GM15510 (cell line): ENCODE measurements around the gene L3MBTL4.

ENCODE experiments used
- POLR2A ChIP-seq: IDR thresholded peaks from 3 replicates; pipeline ENCODE4 v1.6.1; 2011; ENCODE audit warnings: borderline replicate concordance; ENCODE audit not compliant: insufficient read length; ENCODE audit errors: extremely low read depth

The L3MBTL4 gene

DNA sequence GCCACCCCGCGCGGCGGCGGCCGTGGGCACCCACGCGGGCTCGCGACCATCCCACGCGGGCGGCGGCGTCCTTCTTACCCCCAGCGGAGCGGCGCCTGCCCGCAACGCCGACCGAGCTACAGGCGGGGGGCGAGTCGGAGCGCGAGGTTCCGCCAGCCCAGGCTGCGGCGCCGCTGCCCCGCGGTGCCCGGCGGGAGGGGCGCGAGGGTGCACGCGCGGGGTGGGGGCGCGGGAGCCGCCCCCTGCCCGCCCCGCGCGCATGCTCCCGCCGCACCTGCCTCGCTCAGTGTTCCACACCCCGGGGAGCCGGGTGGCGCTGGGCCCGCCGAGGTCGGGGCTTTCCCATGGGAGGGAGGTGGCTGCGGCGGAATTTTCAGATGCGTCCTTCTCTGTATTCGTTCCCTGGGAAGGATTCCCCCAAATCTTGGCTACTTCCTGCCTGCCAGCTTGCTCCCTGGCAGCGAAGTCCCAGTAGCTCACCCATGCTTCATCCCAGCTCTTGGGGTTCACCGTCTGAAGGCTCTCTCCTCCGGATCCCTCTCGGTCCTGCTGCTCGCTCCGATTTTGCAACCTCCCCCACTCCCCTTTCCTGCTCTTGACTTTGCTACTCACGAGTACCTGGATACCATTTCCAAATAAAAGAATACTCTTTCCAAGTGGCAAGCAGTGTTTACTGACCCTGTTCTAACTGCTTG lies at the start of gene L3MBTL4:
Gene L3MBTL4, minus strand, starts transcription at position 189 of the 695 bp plus-strand sequence. CDS start 103,286 bp downstream, outside the sequence.
- peak; percentile 40 for TF ChIP-seq POLR2A

DNA sequence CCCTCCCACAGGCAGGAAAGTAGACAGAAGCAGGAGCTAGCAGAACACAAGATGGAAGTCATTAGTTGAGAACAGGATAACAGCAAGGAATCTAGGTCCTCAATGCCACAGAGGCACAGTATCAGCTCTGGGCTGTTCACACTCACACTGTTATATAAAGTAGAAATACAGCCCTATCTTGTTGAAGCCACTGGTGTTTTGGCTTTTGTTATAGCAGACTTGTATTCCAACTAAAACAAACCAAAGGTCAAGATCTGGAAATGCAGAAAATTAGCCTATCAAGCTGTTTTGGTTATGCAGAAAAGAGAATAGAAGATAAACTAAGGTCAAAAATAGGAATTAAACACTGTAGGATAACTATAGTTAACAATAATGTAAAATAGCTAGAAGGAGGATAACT lies 37.5 kb upstream of the L3MBTL4 start:
- TF ChIP-seq POLR2A, result no peak

DNA sequence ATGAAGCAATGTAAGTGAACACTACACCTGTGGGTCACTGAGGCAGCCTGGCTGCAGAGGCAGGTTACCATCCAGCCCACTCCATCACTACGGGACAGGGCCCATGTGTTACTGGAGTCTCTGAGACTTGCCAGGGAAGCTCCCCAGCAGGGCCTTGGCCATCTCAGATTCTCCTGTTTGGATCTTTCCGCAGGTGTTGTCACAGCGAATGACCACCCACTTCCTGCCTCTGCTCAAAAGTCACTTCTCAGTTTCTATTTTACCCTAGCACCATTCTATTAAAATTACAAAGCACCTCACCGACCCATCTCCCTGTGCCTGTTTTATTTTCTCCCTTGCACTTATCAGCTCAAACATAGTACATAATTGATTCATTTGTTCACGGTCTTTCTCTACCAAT lies 34.5 kb upstream of the L3MBTL4 start:
- no peak for TF ChIP-seq POLR2A

DNA sequence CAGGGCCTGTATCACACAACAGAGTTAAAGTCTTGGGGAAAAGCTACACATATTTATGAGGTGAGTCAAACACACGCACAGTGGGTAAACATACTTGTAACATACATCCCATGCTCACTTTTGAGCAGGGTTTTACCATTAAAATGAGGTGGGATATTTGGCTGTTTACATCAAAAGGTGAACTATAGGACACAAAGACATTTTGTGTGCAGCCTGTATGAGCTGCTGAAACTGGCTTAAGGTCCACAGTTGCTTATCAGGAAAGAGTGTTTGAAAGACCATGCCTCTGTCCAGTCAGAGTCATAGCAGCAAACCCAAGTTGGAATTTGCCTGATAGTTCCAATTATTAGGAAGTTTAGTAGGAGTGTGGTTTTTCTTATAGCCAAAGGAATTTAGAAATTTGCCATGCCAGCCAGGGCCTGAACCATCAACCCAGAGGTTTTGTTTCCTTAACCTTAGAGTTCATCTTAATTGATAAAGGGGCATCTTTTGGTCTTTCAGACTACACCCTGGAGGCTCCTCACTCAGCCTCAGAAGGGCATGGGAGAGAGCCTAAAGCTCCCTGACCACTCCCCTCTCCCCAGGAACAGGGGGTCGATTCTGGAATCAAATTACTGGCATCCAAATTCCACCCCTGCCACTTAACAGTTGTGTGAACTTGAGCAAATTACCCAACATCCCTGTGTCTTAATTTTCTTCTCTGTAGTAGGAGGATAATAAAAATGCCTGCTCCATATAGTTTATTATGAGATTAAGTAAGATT lies 29.9 kb upstream of the L3MBTL4 start:
- TF ChIP-seq POLR2A, result no peak

DNA sequence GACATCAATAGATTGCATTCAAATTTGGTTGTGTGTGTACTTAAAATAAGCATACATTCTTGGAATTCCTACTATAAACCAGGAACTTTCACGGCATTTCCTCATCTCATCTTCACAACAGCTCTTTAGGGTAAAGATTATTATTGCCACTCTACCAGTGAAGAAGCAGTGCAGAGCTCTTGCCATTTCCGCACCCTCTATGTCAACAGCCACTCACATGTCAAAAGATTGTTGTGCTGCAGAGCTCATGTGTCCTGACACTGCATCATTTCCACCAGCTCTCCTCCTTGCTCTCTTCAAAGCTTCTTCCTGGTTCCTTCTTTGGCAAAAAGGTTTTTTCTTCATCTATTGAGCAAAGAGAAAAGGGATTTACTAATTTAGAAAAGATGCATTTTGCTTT lies 26.5 kb upstream of the L3MBTL4 start:
- TF ChIP-seq POLR2A, result no peak

DNA sequence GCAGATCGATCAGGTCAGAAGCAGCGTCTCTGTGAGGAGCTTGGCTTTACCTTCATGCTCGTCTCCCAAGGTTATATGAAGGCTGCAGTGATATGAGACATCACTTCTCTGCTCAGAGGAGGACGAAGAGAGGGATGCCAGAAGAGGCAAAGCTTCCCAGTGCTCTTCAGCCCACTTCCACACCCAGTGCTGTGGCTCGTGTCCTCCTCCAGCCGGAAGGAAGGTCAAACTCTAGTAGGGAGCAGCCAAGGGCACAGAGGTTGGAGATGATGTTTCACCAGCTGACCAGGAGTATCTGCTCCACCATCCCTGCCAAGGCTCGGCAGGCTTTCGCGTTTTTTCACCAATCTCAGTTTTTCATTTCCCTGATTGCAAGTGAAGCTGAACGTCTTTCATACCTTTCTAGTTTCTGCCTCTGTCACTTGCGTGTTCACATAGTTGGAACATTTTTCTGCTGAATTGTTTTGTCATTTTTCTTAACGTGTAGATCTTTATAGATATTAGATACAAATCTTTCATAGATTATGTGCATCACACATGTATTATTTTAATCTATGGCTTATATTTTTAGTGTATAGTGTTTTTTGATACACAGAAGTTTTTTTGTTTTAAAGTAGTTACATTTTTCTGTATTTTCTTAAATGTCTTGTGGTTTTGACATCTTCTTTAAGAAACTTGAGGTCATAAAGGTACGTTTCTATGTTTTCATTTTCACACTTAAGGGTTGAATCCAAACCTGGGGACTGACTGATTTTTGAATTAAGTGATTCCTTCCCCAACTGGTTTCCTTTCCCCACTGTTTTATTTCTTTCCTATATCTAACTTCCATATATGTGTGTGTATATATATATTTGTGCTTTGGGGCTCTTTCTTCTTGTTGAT lies 23.5 kb upstream of the L3MBTL4 start:
- no peak for TF ChIP-seq POLR2A

DNA sequence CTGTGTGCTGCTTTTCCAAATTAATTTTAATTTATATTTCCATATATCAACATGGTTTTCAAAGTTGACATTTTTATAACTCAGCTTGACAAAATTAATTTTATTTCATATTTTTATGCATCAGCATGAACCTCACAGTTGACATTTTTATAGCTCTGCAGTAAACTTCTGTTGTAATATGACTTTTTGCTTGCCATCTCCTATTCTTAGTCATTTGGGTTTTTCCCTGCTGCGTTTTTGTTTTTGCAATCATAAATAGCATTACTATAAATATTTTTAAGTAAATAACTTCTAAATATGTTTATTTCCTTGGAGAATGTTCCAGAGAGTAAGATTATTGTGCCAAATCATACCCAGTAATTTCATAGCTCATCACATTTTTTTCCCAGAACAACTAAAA lies 21.0 kb upstream of the L3MBTL4 start:
- TF ChIP-seq POLR2A, result no peak

DNA sequence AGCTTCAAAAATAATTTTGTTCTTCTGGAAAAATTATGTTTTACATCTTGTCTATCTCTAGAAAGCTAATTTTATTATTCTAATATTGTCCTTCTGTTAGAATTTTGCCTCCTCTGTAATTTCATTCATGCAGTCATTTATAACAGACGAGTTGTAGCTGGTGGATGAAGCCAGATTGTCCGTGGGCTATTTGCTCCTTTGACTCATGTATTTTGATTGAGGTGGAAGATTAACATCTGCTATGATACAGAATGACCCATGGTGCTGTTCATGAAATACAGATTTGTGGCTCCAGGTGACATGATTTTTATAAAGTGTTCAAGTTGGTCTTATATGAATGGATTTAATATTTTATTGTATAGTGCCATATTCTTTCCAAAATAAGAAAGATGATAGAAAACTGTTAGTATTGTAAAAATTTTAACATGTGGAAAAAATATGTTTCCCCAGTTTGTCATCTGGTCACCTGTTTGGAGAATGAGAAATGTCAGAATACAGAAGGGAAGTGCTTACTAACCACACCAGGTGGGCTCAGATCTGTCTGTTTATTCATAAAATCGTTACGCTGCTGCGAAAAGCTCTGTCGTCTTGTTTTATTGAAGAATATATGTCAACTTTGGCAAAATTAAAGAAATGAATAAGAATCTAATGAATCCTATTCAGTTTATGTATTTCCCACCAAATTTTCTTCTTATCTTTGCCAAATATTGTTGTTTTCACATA lies 20.4 kb upstream of the L3MBTL4 start:
- TF ChIP-seq POLR2A, result no peak

DNA sequence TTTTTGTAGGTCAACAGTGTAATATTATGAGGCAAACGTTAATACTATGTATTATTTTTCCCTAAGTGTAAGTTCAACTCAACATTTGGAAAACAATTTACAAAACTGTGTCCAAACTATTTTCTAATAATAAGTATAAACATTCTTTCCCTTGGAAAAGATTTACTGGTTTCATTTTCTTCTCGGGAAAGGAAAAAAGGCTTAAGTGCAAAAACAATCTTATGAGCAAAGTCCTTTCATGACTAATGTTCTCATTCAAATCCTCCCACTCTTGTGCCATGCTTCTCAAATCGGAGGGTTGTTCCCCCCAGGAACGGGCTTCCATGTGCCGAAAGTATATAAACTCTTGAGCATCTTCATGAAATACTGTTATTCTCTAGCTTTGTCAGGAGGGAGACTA lies 19.8 kb upstream of the L3MBTL4 start:
- no peak for TF ChIP-seq POLR2A

DNA sequence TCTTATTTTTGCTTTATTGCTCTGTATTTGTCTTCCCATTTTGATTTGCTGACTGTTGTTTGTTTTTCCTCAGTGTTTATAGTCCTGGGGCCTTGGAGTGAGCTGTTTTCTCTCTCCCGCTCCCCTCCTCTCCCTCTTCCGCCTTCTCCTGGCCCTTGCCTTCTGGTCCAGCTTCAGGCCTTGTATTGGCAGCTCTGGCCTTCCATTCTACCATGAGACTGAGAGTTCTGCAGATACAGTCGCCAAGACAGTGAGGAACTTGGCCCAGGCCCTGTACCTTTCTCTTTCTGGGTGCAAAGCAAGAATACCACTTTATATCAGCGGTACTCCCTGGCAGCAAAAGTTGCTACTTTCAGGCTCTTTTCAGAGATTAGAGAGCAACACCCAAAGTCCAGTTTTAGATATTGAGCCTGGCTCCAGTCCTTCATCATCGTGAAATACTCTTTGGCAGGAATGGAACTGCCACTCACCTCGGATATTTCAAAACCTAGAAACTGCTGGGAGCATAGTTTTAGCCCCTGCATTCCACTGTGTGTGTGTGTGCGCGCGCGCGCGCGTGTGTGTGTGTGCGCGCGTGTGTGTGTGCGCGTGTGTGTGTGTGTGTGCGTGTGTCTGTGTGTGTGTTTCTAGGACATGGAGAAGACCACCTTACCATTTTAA lies 17.1 kb upstream of the L3MBTL4 start:
- TF ChIP-seq POLR2A, result no peak

DNA sequence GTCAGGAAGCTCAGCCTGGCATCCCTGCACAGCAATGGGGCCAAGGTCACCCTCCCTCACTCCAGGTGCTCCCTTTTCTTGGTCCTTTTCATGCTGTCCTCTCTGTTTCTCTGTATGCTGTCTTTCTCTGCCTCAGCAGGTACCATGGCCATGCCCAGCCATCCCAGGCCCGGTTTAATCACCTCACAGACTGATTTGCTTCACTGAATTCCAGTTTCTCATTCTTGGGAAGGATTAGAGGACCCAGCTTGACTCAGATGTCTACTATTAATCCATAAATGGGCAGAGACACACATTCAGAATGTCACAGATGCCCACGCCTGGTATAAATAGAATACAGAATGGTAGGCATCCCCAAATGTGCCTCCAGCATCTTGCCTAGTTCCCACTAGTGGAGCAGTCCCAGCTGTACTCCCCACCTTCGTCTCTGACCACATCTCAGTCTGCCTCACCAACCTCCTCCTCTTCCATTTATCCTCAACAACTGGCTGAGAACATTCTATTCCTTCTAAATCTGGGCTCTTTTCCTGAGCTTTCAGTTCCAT lies 14.2 kb upstream of the L3MBTL4 start:
- TF ChIP-seq POLR2A, result no peak

DNA sequence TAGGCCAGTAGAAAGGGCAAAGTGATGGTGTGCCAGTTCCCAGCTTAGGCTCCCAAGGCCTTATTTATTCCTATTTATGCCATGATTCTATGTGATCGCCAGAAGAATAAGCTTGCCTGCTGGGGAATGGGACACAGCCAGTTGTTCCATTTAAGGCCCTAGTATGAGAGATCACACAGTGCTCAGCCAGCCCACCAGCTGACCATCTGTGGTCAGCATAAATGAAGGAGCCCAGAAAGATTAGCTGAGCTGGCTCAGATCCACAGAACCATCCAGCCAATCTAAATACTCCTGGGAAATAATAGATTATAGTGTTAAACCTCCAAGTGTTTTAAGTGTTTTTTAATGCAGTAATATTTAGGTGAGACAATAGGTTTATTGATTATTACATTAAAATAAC lies 12.6 kb upstream of the L3MBTL4 start:
- TF ChIP-seq POLR2A, result no peak

DNA sequence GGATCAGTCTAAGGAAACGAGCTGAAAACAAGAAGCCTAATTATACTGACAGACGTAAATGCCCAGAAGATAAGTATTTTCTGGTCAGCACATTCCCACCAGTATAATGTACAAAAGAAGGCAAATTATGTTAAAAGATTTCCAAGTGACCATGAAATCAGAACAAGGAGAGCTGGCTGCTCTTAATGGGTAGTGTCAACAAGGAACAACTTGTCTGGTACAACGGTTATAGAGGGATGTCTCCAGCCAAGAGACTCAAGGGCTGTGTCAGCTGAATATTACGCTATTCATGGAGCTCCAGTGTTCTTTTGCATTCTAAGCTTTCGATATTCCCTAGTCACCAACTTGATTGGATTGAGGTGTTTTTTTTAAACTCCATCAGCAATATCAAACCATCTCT lies 8.6 kb upstream of the L3MBTL4 start:
- TF ChIP-seq POLR2A, result no peak
